Caco-2 (cell line): ENCODE results near the gene INO80. TPM values are rescaled to one million over a fixed set of nuclear protein-coding genes. Genes with fewer than 3 reads are reported as not detected.

ENCODE experiments used
- BruUV-seq: library from RNA; stranded (reverse); fragments of 400-500 nt; replicated peaks from 2 replicates; lab custom pipeline; 2021; lab: Mats Ljungman, UMichigan
- CTCF ChIA-PET: fragments of 300-600 bp; sonication (Branson Sonifier 250); formaldehyde crosslinking; loops from one replicate; lab custom pipeline; 2022; ENCODE audit warnings: antibody characterized with exemption; lab: Charles Lee
- POLR2A ChIA-PET: fragments of 300-600 bp; sonication (Branson Sonifier 250); formaldehyde crosslinking; loops from one replicate; lab custom pipeline; 2022; ENCODE audit warnings: antibody characterized with exemption; lab: Charles Lee
- DNase-seq, 2 experiments: peaks; one replicate each; pipeline versions ENCODE4 v3.0.0 to v3.0.0-alpha.2; 2020 to 2022
- H3K27me3 ChIP-seq: replicated peaks from 2 replicates; pipeline ENCODE4 v1.6.0; 2011; ENCODE audit warnings: low read length; ENCODE audit not compliant: control insufficient read depth, insufficient read depth
- H3K36me3 ChIP-seq: 2 replicates; pipeline ENCODE4 v1.5.1; 2011; ENCODE audit warnings: low read length; ENCODE audit not compliant: control insufficient read depth, insufficient read depth
- H3K4me1 ChIP-seq: fragments of 250-450 bp; sonication (Bioruptor Pico); 2 replicates; pipeline ENCODE4 v1.5.1; 2020; ENCODE audit warnings: mild to moderate bottlenecking
- H3K4me3 ChIP-seq: 2 replicates; pipeline ENCODE4 v1.5.1; 2011; ENCODE audit warnings: low read depth, mild to moderate bottlenecking, control low read depth, low read length
- H3K9me3 ChIP-seq: fragments of 250-450 bp; sonication (Bioruptor Pico); 2 replicates; pipeline ENCODE4 v1.5.1; 2020; ENCODE audit warnings: mild to moderate bottlenecking, moderate library complexity
- H3K27ac Mint-ChIP-seq: one replicate; pipeline ENCODE4 v1.8.0; 2022; ENCODE audit warnings: mixed read lengths; ENCODE audit not compliant: unreplicated experiment
- H3K27me3 Mint-ChIP-seq: one replicate; pipeline ENCODE4 v1.8.0; 2022; ENCODE audit warnings: mixed read lengths; ENCODE audit not compliant: insufficient read depth, unreplicated experiment
- H3K36me3 Mint-ChIP-seq: one replicate; pipeline ENCODE4 v1.8.0; 2022; ENCODE audit warnings: mild to moderate bottlenecking, mixed read lengths; ENCODE audit not compliant: insufficient read depth, unreplicated experiment
- H3K4me1 Mint-ChIP-seq: one replicate; pipeline ENCODE4 v1.8.0; 2022; ENCODE audit warnings: low read depth, mixed read lengths; ENCODE audit not compliant: unreplicated experiment
- H3K4me3 Mint-ChIP-seq: one replicate; pipeline ENCODE4 v1.8.0; 2022; ENCODE audit warnings: mild to moderate bottlenecking, moderate library complexity, mixed read lengths; ENCODE audit not compliant: unreplicated experiment
- H3K9me3 Mint-ChIP-seq: one replicate; pipeline ENCODE4 v1.8.0; 2022; ENCODE audit warnings: mixed read lengths; ENCODE audit not compliant: unreplicated experiment
- CTCF ChIP-seq, 2 experiments: fragments of 200-600 bp in 1 of 2; IDR thresholded peaks; 1 replicate in 1 of 2; 2 replicates in 1 of 2; pipeline versions ENCODE4 v1.5.1 to v1.8.0; 2011 to 2022; ENCODE audit warnings: antibody characterized with exemption in 1 of 2, control low read depth in 1 of 2, inconsistent platforms in 1 of 2, low read depth in 1 of 2, low read length in 1 of 2, mild to moderate bottlenecking in 1 of 2, moderate library complexity in 1 of 2; ENCODE audit not compliant: insufficient read depth in 1 of 2, severe bottlenecking in 1 of 2, unreplicated experiment in 1 of 2
- intact Hi-C: fragments of 100-400 bp; cut with micrococcal nuclease; formaldehyde crosslinking; loops from one replicate; pipeline ENCODE4 v1.10.0; 2022; ENCODE audit not compliant: unreplicated experiment
- total RNA-seq: library from RNA; stranded (reverse); gene quantifications from 2 replicates; pipeline ENCODE4 v1.2.3, GENCODE V29; 2022

Gene INO80
- total RNA-seq, 1 experiment from 2014 or later: 24.4 TPM

- Mint-ChIP-seq H3K4me1 (no peaks in the 10 kb centered on the region), H3K27ac (no peak overlapping the region), H3K9me3 (no peaks in the 10 kb centered on the region), H3K27me3 (no peaks in the 10 kb centered on the region), H3K4me3 (no peak overlapping the region), H3K36me3 (peaks cover 70% of the 10 kb centered on the region)
- H3K36me3 ChIP-seq: no peaks in the 10 kb centered on the region
- H3K27me3 ChIP-seq: no peaks in the 10 kb centered on the region
- no peak for TF ChIP-seq CTCF (IDR thresholded peaks at IDR 0.05; ENCODE audit: insufficient read depth in 1 of 2, low read depth in 1 of 2, low read length in 1 of 2, severe bottlenecking in 1 of 2, unreplicated experiment in 1 of 2)
- H3K4me3 ChIP-seq: no peak overlapping the region
- ChIA-PET CTCF (no interaction called here), POLR2A (no interaction called here)
- H3K9me3 ChIP-seq: no peaks in the 10 kb centered on the region
- no peaks in the 10 kb centered on the region for H3K4me1 ChIP-seq
- DNase-seq: no peak
- intact Hi-C loops: no loop called here
- BruUV-seq: no TSS peak
These were observed 123.3 kb downstream of the INO80 start for GRCh38 chr15:40992825-40993224.

- no peak overlapping the region for H3K4me3 ChIP-seq
- POLR2A ChIA-PET: no interaction called here
- Mint-ChIP-seq H3K36me3 (peaks cover 71% of the 10 kb centered on the region), H3K9me3 (no peaks in the 10 kb centered on the region), H3K4me1 (no peaks in the 10 kb centered on the region), H3K27ac (no peak overlapping the region), H3K27me3 (no peaks in the 10 kb centered on the region), H3K4me3 (no peak overlapping the region)
- DNase-seq: no peak
- no peaks in the 10 kb centered on the region for H3K4me1 ChIP-seq
- H3K9me3 ChIP-seq: no peaks in the 10 kb centered on the region
- intact Hi-C loops: no loop called here
- no TSS peak for BruUV-seq
- TF ChIP-seq CTCF (IDR thresholded peaks at IDR 0.05; ENCODE audit: insufficient read depth in 1 of 2, low read depth in 1 of 2, low read length in 1 of 2, severe bottlenecking in 1 of 2, unreplicated experiment in 1 of 2): no peak
- no peaks in the 10 kb centered on the region for H3K27me3 ChIP-seq
- no peaks in the 10 kb centered on the region for H3K36me3 ChIP-seq
- CTCF ChIA-PET: interaction anchor here (0.6 to 1.1 kb wide), 2 partner anchors 51 to 62 kb away, joined by 3 read pairs; no protein-coding TSS in a partner anchor
These were observed 123.8 kb downstream of the INO80 start for GRCh38 chr15:40992241-40992741.

GRCh38 chr15:40991355-40991754 lies 124.7 kb downstream of the INO80 start:
- no peak overlapping the region for H3K27ac Mint-ChIP-seq
- DNase-seq: no peak
- H3K36me3 Mint-ChIP-seq: peaks cover 71% of the 10 kb centered on the region
- Histone ChIP-seq H3K36me3 (no peaks in the 10 kb centered on the region), H3K27me3 (no peaks in the 10 kb centered on the region), H3K4me3 (no peak overlapping the region), H3K4me1 (no peaks in the 10 kb centered on the region), H3K9me3 (no peaks in the 10 kb centered on the region)
- TF ChIP-seq CTCF (IDR thresholded peaks at IDR 0.05; ENCODE audit: insufficient read depth in 1 of 2, low read depth in 1 of 2, low read length in 1 of 2, severe bottlenecking in 1 of 2, unreplicated experiment in 1 of 2): no peak
- BruUV-seq: no TSS peak
- no peaks in the 10 kb centered on the region for H3K27me3 Mint-ChIP-seq
- ChIA-PET CTCF (interaction anchor here (0.6 to 1.1 kb wide), 2 partner anchors 24 to 50 kb away, joined by 3 to 4 read pairs; no protein-coding TSS in a partner anchor), POLR2A (no interaction called here)
- no peaks in the 10 kb centered on the region for H3K9me3 Mint-ChIP-seq
- H3K4me1 Mint-ChIP-seq: no peaks in the 10 kb centered on the region
- H3K4me3 Mint-ChIP-seq: no peak overlapping the region
- intact Hi-C loops: no loop called here
